Effector CD8-positive, alpha-beta T cell (primary cell): ENCODE data around the gene SPEN.
"Not testable (repeated sequence)": the region's sequence is repeated elsewhere in the genome, so short reads cannot be mapped to it uniquely, and the experiment has no call there.

Source experiments
- DNase-seq: peaks from one replicate; lab custom pipeline; 2025; lab: John Stamatoyannopoulos, UW

SPEN gene

GRCh38 chr1:15900662-15901279 is 53.3 kb downstream of the SPEN start:
- no peak for DNase-seq

GRCh38 chr1:15902882-15903281 is 55.4 kb downstream of the SPEN start:
- DNase-seq = no peak

- DNase-seq = no peak
These were observed 61.1 kb downstream of the SPEN start for GRCh38 chr1:15908597-15908996.

GRCh38 chr1:15911141-15911540 is 63.6 kb downstream of the SPEN start:
- no peak for DNase-seq

- no peak for DNase-seq
These were observed 64.4 kb downstream of the SPEN start for GRCh38 chr1:15911927-15912326.

GRCh38 chr1:15913607-15914006 is 66.1 kb downstream of the SPEN start:
- DNase-seq = not testable (repeated sequence)

- DNase-seq = no peak
These were observed 68.5 kb downstream of the SPEN start for GRCh38 chr1:15915991-15916390.

- DNase-seq = no peak
These were observed 68.9 kb downstream of the SPEN start for GRCh38 chr1:15916417-15916816.

- no peak for DNase-seq
These were observed 69.4 kb downstream of the SPEN start for GRCh38 chr1:15916916-15917315.

- DNase-seq = no peak
These were observed 71.6 kb downstream of the SPEN start for GRCh38 chr1:15918962-15919715.

- no peak for DNase-seq
These were observed 75.7 kb downstream of the SPEN start for GRCh38 chr1:15923241-15923640.

GRCh38 chr1:15926448-15926847 is 78.9 kb downstream of the SPEN start:
- not testable (repeated sequence) for DNase-seq

- no peak for DNase-seq
These were observed 81.8 kb downstream of the SPEN start for GRCh38 chr1:15928971-15929965.

GRCh38 chr1:15931401-15931800 is 83.9 kb downstream of the SPEN start:
- DNase-seq = no peak

GRCh38 chr1:15931884-15932283 is 84.4 kb downstream of the SPEN start:
- DNase-seq = no peak

GRCh38 chr1:15932612-15933011 is 85.1 kb downstream of the SPEN start:
- no peak for DNase-seq

- no peak for DNase-seq
These were observed 86.2 kb downstream of the SPEN start for GRCh38 chr1:15933684-15934083.

GRCh38 chr1:15934211-15935055 is 86.9 kb downstream of the SPEN start:
- no peak for DNase-seq

- no peak for DNase-seq
These were observed 87.8 kb downstream of the SPEN start for GRCh38 chr1:15935056-15935950.

GRCh38 chr1:15936025-15936424 is 88.5 kb downstream of the SPEN start:
- DNase-seq = no peak
